GM19438 (cell line): ENCODE data around the gene FAM83C.

Experiments
- ATAC-seq: cut with Tn5 transposase; IDR thresholded peaks from one replicate; pipeline ENCODE4 v1.9.1; 2021; ENCODE audit warnings: low read depth; ENCODE audit not compliant: unreplicated experiment

The FAM83C gene

GRCh38 chr20:35285806-35286076, 6.5 kb downstream of the FAM83C start:
- no peak for ATAC-seq

- ATAC-seq: no peak
These were observed 7.0 kb downstream of the FAM83C start for GRCh38 chr20:35284992-35285805.

DNA sequence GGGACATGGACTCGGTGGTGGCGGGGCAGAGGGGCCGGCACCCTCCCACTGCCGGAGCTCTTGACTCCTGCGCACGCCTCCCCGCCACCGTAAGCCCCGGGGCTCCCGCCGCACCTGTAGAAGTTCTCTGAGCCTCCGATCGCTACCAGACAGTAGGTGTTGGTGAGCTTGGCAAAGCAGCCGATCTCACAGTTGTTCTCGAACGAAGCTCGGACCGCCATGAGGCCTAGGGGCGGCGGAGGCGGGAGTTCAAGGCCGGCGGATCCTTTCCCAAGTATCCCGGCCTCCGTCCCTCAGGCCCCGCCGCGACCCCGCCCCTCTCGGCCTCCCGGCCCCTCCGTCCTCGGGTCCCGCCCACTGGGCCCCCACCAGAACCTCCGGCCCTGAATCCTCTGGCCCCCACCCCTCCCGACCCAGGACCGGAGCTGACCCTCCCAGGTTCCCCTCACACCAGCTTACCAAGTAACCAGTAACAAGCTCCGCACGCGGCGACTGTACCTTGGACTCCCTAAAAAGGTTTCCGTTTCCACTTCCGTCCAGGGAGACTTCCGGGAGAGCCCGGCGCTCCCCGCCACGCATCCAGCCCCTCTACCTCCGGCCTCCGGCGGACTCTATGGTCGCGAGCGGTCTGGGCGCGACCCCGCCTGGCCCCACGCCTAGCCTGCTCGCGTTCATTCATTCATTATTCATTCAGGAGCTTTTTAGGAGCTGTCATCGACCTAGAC, 7.8 kb downstream of the FAM83C start, which contains the start of gene EIF6:
EIF6 (minus strand) TSS at position 506 of the 725 bp plus-strand sequence; CDS start at position 221, 285 bp downstream.
- peak; percentile 75 for ATAC-seq

- no peak for ATAC-seq
These were observed 8.6 kb downstream of the FAM83C start for GRCh38 chr20:35283441-35284266.

DNA sequence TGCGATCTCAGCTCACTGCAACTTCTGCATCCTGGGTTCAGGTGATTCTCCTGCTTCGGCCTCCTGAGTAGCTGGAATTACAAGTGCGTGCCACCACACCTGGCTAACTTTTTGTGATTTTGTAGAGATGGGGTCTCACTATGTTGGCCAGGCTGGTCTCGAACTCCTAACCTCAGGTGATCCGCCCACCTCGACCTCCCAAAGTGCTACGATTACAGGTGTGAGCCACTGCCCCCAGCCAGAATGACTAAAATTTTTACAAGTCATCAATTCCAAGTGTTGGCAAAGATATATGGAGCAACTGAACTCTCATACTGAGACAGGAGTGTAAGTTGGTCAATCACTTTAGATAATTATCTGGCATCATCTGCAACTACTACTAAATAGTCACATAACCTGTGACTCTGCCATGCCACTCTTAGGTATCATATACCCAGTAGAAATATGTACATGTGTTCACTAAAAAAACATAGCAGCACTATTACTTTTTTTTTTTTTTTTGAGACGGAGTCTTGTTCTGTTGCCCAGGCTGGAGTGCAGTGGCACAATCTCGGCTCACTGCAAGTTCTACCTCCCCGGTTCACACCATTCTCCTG, 10.6 kb downstream of the FAM83C start:
- no peak for ATAC-seq

DNA sequence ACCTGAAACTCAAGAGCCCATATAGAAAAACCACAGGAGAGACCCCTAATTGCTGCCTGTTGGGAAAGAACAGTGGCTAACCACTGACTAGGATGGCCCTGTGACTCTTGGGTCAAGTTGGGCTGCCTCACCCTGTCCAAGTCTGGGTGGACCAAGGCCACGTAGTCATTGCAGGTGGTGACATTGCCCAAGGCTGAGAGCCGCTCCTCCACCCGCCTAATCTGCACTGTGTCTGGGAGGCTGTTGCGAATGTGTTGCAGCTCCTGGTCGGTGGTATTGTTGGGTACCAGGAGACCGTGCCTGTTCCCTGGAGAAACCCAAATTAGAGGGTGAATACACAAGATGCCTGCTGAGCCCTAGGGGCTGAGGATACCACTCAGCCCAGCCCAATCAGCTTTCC, 11.7 kb downstream of the FAM83C start:
- ATAC-seq: no peak

DNA sequence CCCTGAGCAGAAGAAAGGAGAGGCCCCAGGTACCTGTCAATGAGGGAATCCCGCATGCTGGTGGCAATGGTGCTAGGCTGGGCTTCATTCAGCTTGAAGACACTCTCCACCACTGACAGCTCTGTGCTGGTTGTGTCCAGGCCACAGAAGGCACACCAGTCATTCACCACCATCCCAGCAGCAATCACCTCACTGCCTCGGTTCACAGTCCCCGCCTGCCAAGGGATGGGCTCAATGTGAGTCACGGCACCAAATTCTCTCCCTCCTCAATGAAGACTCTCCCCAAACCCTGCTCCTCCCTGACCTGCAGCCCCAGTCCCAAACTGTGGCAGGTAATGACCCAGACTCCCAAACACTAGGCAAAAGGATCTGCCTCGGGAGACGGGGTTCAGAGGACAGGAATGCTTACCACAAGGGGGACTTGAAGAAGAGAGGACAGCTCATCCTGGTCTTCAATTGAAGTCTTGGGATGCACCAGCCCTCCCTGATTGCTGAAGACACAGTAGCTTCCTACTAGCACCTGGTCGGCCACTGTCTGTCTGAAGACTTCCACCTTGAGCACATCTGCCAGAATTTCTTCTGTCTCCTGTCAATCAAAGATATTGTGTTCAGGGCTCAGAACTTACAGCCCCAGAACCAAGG, 12.6 kb downstream of the FAM83C start:
- no peak for ATAC-seq

GRCh38 chr20:35279040-35279439, 13.2 kb downstream of the FAM83C start:
- ATAC-seq: no peak

- ATAC-seq: peak; percentile 82
These were observed 14.5 kb downstream of the FAM83C start, which contains the start of gene MMP24OS for GRCh38 chr20:35277531-35278395. TSS of gene MMP24OS (minus strand) at chr20:35278122. CDS start at chr20:35277929, 193 bp downstream.

GRCh38 chr20:35277127-35277526, 15.1 kb downstream of the FAM83C start:
- no peak for ATAC-seq

GRCh38 chr20:35276408-35276807, 15.8 kb downstream of the FAM83C start:
- ATAC-seq: no peak

- no peak for ATAC-seq
These were observed 16.4 kb downstream of the FAM83C start for GRCh38 chr20:35275741-35276251.

DNA sequence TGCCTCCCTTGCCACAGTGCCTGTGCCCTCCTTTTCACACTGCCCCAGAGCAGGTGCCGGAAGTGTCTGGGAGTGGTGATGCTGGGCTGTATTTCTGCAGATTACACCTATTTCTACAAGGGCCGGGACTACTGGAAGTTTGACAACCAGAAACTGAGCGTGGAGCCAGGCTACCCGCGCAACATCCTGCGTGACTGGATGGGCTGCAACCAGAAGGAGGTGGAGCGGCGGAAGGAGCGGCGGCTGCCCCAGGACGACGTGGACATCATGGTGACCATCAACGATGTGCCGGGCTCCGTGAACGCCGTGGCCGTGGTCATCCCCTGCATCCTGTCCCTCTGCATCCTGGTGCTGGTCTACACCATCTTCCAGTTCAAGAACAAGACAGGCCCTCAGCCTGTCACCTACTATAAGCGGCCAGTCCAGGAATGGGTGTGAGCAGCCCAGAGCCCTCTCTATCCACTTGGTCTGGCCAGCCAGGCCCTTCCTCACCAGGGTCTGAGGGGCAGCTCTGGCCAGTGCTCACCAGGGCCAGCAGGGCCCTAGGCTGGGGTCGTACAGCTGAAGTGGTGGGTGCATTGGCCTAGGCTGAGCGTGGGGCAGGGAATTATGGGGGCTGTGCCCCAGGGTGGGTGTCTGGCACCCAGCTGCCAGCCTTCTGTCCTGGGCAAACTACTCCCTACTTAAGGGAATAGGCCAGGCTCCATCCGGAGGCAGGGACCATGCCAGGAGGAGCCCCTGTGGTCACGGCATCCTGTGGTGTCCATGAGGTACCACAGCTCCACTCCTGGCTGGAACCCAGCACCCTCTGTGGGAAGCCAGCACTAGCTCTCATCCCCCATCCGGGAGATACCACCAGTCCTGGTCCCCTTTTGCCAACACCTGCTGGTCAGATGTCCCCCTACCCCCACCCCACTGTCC, 17.8 kb downstream of the FAM83C start:
- no peak for ATAC-seq

DNA sequence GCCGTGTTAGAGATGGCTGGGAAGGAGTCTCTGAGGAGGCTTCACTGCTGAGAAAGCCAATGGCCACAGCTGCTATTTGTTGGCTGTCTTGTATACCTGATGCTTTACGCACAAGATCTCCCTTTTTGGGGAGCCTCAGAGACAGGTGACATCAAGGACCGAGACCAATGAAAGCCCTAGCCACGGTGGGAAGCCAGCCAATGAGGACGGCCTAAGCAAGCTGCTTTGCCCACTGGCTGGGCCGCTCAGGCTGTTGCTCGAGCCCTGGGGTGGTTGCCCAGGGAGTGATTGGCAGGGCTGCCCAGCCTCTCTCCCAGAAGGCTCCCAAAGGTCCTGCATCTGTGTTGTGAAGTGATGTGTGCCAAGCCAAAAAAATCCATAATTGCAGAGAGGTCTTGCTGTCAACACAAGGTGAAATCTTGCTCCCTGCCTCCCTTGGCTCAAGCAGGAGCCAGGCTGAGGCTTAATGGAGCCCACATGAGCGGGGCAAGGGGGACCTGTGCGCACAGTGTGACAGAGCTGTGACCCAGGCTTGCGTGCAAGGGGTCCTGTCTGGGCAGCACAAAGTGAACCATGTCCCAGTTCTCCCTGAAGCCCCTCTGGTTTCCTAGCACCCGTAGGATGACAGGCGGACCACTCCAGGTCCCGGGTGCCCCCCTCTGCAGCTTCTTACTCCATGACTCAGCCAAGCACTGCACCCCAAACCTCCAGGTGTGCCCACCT, 18.6 kb downstream of the FAM83C start:
- no peak for ATAC-seq

GRCh38 chr20:35271904-35272303, 20.3 kb downstream of the FAM83C start:
- no peak for ATAC-seq

- no peak for ATAC-seq
These were observed 20.9 kb downstream of the FAM83C start for GRCh38 chr20:35271073-35271882.
